ENCODE measurements around the gene CCDC39.

Gene CCDC39

DNA sequence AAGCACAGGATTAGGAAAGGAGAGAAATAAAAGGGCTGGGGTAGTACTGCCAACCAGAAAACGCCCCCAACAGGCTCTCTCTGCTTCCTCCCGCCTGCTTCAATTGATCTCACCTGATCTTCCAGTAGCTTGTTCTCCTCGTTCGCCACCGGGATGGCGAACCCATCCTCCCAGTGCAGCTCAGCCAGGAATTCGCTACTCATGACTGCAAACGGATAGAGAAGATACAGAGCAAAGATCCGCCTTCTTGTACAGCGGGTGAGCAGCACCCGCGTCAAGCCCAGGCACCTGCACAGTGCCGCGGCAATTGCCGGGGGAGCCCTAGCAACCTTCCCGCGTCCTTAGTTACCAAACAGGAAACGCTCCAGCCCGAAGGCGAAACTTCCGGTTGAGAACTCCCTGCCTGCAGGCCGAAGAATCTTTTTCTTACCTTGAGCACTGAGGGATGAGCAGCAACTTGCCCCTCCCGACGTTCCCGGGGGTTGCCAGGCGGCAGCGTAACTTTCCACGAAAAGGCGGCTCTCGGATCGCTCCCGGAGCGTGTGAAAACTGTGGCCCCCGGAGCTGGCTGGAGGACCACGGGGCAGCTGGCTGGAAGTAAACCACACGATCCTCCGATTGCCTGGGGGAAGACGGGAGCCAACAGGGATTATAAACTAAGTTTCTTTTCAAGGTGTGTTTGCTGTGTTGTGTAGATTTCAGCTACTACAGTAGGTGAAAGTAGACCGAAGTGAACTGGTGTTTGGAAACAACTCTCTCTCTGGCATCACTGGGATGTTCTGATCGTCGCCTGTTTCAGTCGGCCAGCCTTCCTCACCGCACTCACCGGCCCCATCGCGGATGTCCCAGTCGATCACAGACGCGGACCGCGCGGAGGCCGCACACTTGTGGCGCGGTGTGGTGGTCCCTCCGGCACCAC lies at the start of gene CCDC39:
TSS of gene CCDC39 (minus strand) at position 312 of the 919 bp plus-strand sequence. CDS start at position 203, 109 bp downstream.
- DNase-seq (ENCODE audit: low read depth in 2 of 2): peak; percentile 56 to 61

DNA sequence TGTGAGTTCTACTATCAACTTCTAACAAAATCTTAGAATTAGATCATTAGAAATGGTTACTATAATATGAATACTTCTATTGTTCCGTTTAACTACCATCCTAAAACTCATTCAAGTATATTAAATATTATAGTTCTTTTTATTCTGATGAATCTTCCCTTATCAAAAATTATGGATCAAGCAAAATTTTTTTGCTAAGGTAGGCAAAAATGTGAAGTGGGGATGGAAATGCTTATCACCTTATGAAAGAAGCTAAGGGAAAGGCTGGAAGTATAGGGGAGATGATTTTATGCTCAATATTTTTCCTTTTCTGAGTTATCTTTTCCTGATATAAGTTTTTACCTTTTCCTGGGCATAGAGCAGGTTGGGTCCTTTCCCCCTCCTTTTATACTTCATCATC lies 40.7 kb upstream of the CCDC39 start:
- DNase-seq (ENCODE audit: low read depth in 2 of 2): no peak

DNA sequence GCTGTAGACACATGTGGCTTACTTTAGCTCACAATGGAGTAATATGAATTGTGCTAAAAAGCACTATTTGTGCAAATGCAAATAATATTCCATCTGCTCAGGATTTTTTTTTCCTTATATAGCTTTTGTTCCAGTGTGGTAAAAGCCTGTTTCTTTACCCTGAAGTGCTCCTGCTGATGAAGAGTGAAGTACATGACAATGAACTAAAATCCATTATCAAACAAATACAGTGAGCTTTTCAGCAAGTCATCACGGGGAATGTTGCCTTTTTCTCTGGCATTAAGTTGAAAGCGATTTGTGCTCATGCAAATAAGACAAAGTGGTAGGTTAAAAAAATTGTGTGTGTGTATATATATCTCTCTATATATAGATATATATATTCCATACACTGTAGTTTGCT lies 28.6 kb upstream of the CCDC39 start:
- no peak for DNase-seq (ENCODE audit: low read depth in 2 of 2)

GRCh38 chr3:180705619-180706018 lies 26.3 kb upstream of the CCDC39 start:
- DNase-seq (ENCODE audit: low read depth in 2 of 2): no peak

DNA sequence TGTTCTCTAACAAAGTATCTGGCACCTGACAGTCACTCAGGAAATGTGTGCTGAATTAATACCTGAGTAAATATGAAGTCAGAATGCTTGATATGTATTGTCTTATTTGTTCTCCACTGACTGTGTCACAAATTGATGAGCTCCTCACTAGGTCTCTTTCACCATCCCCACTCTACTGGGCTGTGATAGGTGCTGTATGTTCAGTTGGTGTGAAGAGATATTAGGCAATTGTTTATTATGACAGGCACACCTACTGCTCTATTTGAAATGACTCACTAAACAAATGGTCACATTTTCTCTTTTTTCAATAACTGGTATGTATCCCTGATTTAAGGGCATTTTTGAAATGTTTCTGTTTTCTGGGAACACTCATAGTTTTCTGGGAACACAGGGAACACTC lies 25.2 kb upstream of the CCDC39 start:
- DNase-seq (ENCODE audit: low read depth in 2 of 2): no peak

- DNase-seq (ENCODE audit: low read depth in 2 of 2): no peak
Measured at GRCh38 chr3:180700941-180701340, 21.7 kb upstream of the CCDC39 start.

GRCh38 chr3:180698760-180699270 lies 19.5 kb upstream of the CCDC39 start:
- DNase-seq (ENCODE audit: low read depth in 2 of 2): no peak

DNA sequence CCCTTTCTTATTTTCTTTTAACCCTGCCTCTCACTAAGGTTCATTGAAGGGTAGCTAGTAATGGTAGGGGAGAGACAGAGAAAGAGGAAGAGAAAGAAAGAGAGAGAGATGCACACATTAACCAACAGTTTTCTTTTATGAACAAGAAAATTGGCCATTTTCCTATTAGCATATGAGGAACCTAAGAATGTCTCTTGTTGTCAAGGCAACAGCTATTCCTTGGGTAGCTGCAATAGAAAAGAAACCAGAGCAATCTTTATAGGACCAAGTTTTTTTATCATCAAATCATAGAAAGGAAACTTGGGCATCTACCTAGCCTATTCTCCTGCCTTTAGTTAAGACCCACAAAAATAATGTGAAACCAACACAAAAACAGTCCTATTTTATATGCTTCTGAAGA lies 15.0 kb upstream of the CCDC39 start:
- no peak for DNase-seq (ENCODE audit: low read depth in 2 of 2)

- DNase-seq (ENCODE audit: low read depth in 2 of 2): no peak
Measured at GRCh38 chr3:180693656-180694055, 14.4 kb upstream of the CCDC39 start.

GRCh38 chr3:180690061-180690460 lies 10.8 kb upstream of the CCDC39 start:
- DNase-seq (ENCODE audit: low read depth in 2 of 2): no peak

DNA sequence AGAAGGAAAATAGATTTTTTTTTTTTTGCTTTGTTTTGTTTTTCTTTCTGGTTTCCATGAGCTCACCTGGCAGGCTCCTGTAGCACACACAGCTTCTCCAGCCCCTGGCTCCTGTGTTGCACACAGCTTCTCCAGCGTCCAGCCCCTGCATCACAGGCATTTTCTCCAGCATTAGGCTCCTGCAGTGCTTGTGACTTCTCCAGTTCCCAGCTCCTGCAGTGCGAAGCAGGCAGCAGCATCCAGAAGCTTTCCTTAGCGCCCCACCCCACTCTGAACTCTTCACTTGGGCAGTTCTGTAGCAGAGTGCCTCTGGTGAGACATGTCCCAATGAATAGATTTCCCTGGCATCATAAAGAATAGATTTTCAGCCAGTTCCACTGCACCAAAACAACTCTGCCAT lies 5.5 kb upstream of the CCDC39 start:
- no peak for DNase-seq (ENCODE audit: low read depth in 2 of 2)

DNA sequence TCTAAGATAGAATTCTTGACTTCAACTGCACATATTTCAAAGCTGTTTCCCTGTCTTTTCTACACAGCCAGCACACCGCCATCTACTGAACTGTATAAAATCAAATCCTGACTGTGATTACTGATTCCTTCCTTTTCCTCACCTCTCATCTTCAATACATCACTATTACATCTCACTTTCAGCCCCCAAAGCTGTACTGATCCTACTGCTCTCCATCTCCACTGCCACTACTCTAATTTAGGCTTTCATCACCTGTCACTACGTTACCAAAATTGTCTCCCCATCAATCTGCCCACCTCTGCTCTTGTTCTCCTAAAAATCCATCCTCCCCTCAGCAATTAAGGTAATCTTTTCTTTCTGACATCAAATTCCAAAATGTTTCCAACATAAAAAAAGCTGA lies 4.5 kb upstream of the CCDC39 start:
- no peak for DNase-seq (ENCODE audit: low read depth in 2 of 2)

DNA sequence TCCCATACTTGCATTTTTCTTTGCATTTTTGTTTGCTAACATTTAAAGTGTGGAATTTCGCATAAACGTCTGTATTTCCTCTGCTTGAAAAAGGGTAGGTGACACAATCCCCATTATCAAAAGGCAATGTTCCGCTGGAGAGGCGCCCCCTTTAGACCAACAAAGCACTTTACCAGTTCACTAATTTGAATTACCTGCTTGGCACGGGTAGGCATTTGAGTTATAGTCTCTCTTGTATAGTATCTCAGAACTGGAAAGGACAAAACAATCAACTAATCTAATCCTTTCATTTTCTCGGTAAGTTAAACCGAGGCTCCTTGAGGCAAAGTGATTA lies 775 bp upstream of the CCDC39 start:
- peak in 1 of 2 donors; percentile 0 for DNase-seq (ENCODE audit: low read depth in 2 of 2)

DNA sequence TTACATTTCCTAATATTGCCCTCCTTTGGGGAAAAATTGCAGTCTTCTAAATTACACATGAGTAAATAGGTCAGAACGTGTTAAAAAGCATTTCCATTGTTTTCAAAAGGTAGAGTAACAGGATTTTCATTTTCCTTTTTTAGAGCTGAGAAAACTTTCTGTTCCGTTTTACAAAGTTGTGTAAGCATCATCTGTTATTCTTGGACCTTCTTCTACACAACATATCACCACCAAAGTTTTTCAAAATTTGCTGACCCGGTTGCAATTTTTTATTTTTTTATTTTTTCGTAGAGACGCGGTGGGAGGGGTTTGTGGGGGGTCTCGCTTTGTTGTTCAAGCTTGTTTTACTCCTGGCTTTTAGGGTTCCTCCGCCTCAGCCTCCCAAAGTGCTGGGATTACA lies 1.1 kb downstream of the CCDC39 start:
- DNase-seq (ENCODE audit: low read depth in 2 of 2): no peak

DNA sequence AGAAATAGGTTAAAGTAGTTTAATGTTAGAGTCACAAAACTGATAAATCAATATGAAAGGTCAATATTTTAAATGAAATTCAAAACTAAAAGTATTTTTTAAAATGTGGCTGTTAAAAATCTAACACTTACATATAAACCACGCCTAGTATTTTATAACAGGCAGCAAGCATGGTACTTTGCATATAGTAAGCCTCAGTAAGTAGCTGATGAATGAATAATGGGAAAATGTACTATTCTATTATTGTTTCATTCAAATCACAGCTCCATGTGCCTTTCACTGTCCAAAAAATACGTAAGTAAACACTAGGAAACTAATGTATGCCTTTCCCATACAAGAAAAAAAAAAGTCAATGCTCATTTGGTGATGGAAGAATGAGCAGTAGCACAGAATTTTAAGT lies 17.8 kb downstream of the CCDC39 start:
- DNase-seq (ENCODE audit: low read depth in 2 of 2): no peak

- DNase-seq (ENCODE audit: low read depth in 2 of 2): no peak
Measured at GRCh38 chr3:180657094-180657493, 22.2 kb downstream of the CCDC39 start.

DNA sequence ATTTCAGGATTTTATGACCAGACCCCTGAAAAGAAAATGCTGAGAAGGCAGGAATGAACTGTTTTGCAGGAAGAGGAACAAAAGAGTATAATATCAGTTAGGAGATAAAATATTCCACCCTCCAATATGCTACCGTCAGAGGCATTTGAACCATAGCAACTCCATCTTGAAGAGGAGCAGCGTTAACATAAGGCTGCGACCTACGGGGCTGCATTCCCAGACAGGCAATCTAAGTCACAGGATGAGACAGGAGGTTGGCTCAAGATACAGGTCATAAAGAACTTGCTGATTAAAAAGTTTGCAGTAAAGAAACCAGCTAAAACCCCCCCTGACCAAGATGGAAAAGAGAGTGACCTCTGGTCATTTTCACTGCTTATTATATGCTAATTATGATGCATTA lies 22.9 kb downstream of the CCDC39 start:
- DNase-seq (ENCODE audit: low read depth in 2 of 2): no peak

DNA sequence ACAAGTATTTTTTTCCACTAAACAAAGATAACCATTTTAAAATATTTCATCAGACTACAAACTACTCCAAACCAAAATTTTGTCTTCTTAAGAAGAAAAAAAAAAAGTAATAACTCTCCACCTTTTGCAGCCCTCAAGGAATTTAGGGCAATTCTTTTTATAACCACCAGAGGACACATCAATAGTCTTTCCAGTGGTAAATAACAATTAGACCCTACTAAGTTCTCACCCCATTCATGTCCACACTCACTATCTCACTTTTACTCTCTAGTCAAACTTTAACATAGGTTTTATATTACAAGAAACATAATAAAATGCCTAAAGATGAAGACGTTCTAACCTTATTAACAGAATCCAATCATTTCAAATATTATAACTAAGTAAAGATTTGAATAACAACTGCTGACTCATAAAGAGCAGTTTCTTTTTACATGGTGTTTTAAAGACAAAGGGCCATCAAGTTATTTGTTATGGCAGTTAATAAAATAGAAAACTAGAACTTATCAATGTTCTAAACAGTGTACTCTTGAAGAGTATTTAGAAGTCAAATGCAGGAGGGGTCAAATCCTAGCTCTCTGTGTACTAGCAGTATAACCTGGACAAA lies 33.0 kb downstream of the CCDC39 start:
- DNase-seq (ENCODE audit: low read depth in 2 of 2): no peak

DNA sequence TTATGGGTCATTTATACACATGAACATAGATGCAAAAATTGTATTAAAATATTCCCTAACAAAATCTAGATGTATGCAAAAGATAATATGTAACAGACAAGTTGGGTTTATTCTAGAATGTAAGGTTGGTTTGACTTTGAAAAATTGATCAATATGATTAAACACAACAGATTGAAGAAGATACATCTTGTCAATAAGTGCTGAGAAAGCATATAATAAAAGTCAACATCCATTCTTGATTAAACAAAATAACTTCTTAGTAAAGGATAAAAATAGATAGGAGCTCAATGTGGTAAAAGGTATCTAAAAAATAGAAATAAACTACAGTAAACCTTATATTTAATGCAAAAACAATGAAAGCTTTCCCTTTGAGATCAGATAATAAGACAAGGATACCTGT lies 38.3 kb downstream of the CCDC39 start:
- no peak for DNase-seq (ENCODE audit: low read depth in 2 of 2)

DNA sequence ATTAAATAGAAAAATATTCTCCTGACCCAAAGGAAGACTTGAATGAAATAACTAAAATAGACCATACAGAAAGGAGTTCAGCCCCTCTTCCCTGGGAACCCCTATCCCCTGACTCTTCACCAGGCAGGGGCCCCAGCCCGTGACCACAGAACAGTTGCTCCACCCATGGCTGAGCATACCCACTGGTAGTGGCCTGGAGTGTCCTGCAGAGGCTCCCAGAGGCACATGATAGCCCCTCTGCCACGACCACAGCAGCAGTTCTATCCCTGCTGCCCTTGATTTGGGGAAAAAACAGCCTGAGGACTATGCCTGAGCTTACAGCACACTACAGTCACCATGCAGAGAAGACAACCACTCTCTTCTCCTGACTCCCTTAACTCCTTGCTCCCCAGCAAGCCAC lies 45.6 kb downstream of the CCDC39 start:
- DNase-seq (ENCODE audit: low read depth in 2 of 2): no peak

DNA sequence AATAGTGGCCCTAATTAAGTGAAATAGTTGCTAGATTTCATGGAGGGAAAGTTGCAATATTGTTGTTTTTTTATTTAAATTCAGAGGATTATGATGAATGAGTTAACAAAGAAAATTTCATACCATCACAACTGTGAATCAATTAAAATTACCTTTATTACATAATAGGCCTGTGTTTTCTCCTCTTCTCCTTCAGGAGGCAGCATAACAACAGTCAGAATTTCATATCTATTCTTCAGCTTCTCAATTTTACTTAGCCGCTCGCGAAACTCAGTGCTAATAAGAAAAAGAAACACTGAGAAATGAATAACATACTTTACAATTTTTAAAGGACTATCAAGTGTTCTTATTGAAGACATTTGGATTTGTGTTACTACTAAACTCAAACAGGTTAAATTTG lies 48.0 kb downstream of the CCDC39 start:
- no peak for DNase-seq (ENCODE audit: low read depth in 2 of 2)

DNA sequence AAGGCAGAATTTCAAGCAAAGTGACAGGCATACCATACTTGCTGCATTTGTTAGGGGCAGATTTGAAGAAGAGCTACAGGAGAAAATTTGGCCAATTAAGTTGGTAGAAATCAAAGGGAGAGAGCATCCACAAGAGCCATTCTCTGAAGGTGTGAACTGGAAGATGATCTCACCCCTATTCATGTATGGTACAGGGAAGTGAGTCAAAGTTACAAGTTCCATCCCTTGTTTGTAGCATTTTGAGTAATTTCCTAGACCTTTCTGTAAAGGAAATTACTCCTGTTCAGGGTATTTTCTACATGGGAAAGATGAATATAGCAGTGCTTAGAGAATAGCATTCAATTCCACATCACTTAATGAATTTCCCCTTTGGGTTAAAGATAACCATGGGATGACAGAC lies 48.9 kb downstream of the CCDC39 start:
- DNase-seq (ENCODE audit: low read depth in 2 of 2): no peak

DNA sequence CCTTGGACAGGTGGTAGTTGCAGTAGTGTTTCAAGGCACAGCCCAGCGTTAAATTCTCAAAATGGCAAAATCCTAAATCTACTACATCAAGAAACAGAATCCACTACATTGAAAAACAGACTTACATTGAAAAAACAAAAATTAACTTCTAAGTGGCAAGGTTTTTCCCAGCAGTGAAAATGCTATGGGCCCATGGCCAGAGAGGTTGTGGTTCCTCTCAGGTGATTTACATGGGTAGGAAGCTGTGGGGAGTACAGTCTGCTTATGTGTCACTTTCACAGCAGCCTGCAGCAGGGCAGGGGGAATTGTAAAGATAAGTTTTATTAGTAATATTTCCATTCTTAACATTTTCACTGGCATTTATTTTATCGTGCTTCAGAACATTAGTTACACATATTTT lies 52.4 kb downstream of the CCDC39 start:
- no peak for DNase-seq (ENCODE audit: low read depth in 2 of 2)

All from stimulated activated CD4-positive, alpha-beta T cell treated with anti-CD3 and anti-CD28 coated beads, Interleukin-1b, Interleukin-23, amount 100 ng/mL, for 4 hours (primary cell).